Measurements from ENCODE around the gene MIAT. TPM values are rescaled to one million over a fixed set of nuclear protein-coding genes. Genes with fewer than 3 reads are reported as not detected.

Gene MIAT
- total and polyA plus RNA-seq, 9 of the 15 experiments (the other 6 are each of a cell fraction or from before 2014, with no cell fraction given), result 0.03 to 0.93 (median 0.34) TPM

GRCh38 chr22:26643418-26644100 is 13.8 kb upstream of the MIAT start (continued):
- TF ChIP-seq FOXA1 (IDR thresholded peaks at IDR 0.05; ENCODE audit: borderline replicate concordance) (no peak), MEF2A (IDR thresholded peaks at IDR 0.05; ENCODE audit: control insufficient read depth, low read depth, low read length) (no peak), GABPB2 (CRISPR knock-in tag; conservative IDR thresholded peaks at IDR 0.05) (no peak), DLX4 (CRISPR knock-in tag; IDR thresholded peaks at IDR 0.05) (no peak), TARDBP (IDR thresholded peaks at IDR 0.05) (no peak), ZNF76 (CRISPR knock-in tag; IDR thresholded peaks at IDR 0.05; ENCODE audit: borderline replicate concordance) (no peak), ZNF764 (CRISPR knock-in tag; IDR thresholded peaks at IDR 0.05; ENCODE audit: low read depth) (no peak), BMI1 (IDR thresholded peaks at IDR 0.05; ENCODE audit: low read length) (no peak), ZFPM2 (CRISPR knock-in tag; IDR thresholded peaks at IDR 0.05) (no peak), ZNF311 (CRISPR knock-in tag; IDR thresholded peaks at IDR 0.05) (no peak), SMAD2 (IDR thresholded peaks at IDR 0.05; ENCODE audit: low read depth, low read length) (no peak), ZNF384 (IDR thresholded peaks at IDR 0.05; ENCODE audit: low read depth, low read length) (peak; percentile 38; the same call in 1 of the 2 replicates), ATF1 (CRISPR knock-in tag; IDR thresholded peaks at IDR 0.05) (no peak), ATF1 (tag; IDR thresholded peaks at IDR 0.05) (no peak; the same call in 1 of the 2 replicates), ZNF583 (CRISPR knock-in tag; IDR thresholded peaks at IDR 0.05) (no peak), RB1 (IDR thresholded peaks at IDR 0.05; ENCODE audit: low read depth) (no peak), ZZZ3 (IDR thresholded peaks at IDR 0.05) (no peak), POLR2AphosphoS2 (IDR thresholded peaks at IDR 0.05; ENCODE audit: low read length) (no peak), ZNF518B (CRISPR knock-in tag; IDR thresholded peaks at IDR 0.05) (no peak), USF1 (CRISPR knock-in tag; IDR thresholded peaks at IDR 0.05) (peak; percentile 79), TOE1 (IDR thresholded peaks at IDR 0.05; ENCODE audit: borderline replicate concordance) (peak; percentile 72; the same call in 1 of the 2 replicates), TOE1 (CRISPR knock-in tag; IDR thresholded peaks at IDR 0.05; ENCODE audit: borderline replicate concordance, low read depth) (no peak)
- TF ChIP-seq, protein P1, sequence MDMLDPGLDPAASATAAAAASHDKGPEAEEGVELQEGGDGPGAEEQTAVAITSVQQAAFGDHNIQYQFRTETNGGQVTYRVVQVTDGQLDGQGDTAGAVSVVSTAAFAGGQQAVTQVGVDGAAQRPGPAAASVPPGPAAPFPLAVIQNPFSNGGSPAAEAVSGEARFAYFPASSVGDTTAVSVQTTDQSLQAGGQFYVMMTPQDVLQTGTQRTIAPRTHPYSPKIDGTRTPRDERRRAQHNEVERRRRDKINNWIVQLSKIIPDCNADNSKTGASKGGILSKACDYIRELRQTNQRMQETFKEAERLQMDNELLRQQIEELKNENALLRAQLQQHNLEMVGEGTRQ (CRISPR knock-in tag; IDR thresholded peaks at IDR 0.05), result peak; percentile 78
